ENCODE measurements around the gene THRB. TPM values are rescaled to one million over a fixed set of nuclear protein-coding genes. Genes with fewer than 3 reads are reported as not detected.

Gene THRB
- total and polyA plus RNA-seq, 9 of the 15 experiments (the other 6 are each of a cell fraction or from before 2014, with no cell fraction given): 1.7 to 14.9 (median 6.9) TPM

GRCh38 chr3:24518990-24519367, 24.3 kb upstream of the THRB start:
- ATAC-seq (no peak), DNase-seq (ENCODE audit: extremely low read depth in 1 of 4, low spot score in 3 of 4) (no peak), FAIRE-seq (no peak)
- no peaks in the 10 kb centered on the region for H3K79me2 ChIP-seq (ENCODE audit: control insufficient read depth, insufficient read depth, low read length)
- no peak for TF ChIP-seq TAF1 (IDR thresholded peaks at IDR 0.05; ENCODE audit: control insufficient read depth, extremely low read depth, insufficient read depth, low read length, severe bottlenecking)
- no peak for TF ChIP-seq MITF (IDR thresholded peaks at IDR 0.05)
- peak; percentile 28 to 48; a peak in 1 of 4 replicates for TF ChIP-seq KDM1A (IDR thresholded peaks at IDR 0.05)
- TF ChIP-seq ZNF3 (CRISPR knock-in tag; IDR thresholded peaks at IDR 0.05): no peak
- TF ChIP-seq ARID4B (CRISPR knock-in tag; IDR thresholded peaks at IDR 0.05): no peak
- no peak for TF ChIP-seq HSF4 (CRISPR knock-in tag; IDR thresholded peaks at IDR 0.05; ENCODE audit: borderline replicate concordance)
- TF ChIP-seq ZNF253 (CRISPR knock-in tag; conservative IDR thresholded peaks at IDR 0.05): no peak
- TF ChIP-seq FOXJ3 (CRISPR knock-in tag; IDR thresholded peaks at IDR 0.05): 0 out of 2 replicates have a peak, but pooled peaks have one; percentile 13
- H3K4me3 ChIP-seq: no peak overlapping the region
- H3K4me2 ChIP-seq (ENCODE audit: insufficient read depth, low read length): peak overlapping the region; percentile 81
- no peaks in the 10 kb centered on the region for H3K36me3 ChIP-seq (ENCODE audit: control insufficient read depth, insufficient read depth, low read length)
- peaks cover 26 to 28% of the 10 kb centered on the region in 2 experiments for H3K4me1 ChIP-seq (replicated peaks in 1 of 2; ENCODE audit: control insufficient read depth in 2 of 2, insufficient read depth in 2 of 2, low read length in 2 of 2)
- H3K9me3 ChIP-seq (replicated peaks; ENCODE audit: control insufficient read depth, insufficient read depth, low read depth, low read length): no peaks in the 10 kb centered on the region
- no peaks in the 10 kb centered on the region for H4K20me1 ChIP-seq (replicated peaks; ENCODE audit: control insufficient read depth, insufficient read depth, low read length)
- 28% methylated on average over 4 of the region's 4 CpGs for WGBS (ENCODE audit: insufficient coverage, low coverage, missing lambda C conversion rate)
- in situ Hi-C loops (cut with MboI): no loop called here
- intact Hi-C loops (cut with micrococcal nuclease): no loop called here
- ChIA-PET CTCF (ENCODE audit: low intra/inter-chr PET ratio) (interaction anchor here (0.8 kb wide), 1 partner anchor 22 kb away, joined by 3 read pairs; no protein-coding TSS in a partner anchor), POLR2A (interaction anchor here (0.6 to 1.0 kb wide), 3 partner anchors 13 to 195 kb away, joined by 3 to 5 read pairs (median 3); no protein-coding TSS in a partner anchor)
- H2AFZ ChIP-seq (ENCODE audit: low read depth, low read length): peak overlapping the region; percentile 87
- no peaks in the 10 kb centered on the region for H3K27me3 ChIP-seq (ENCODE audit: control insufficient read depth in 2 of 2, insufficient read depth in 2 of 2, low read length in 2 of 2)
- no peaks in the 10 kb centered on the region for H3K9me1 ChIP-seq (ENCODE audit: control insufficient read depth, insufficient read depth, low read length)
- no peak overlapping the region; the same call in 2 of the 3 replicates for H3K27ac ChIP-seq (ENCODE audit: extremely low read depth, low read depth, low read length)
- 0 out of 4 replicates have a peak overlapping the region, but pooled peaks of 1 of the 2 experiments have one; percentile 51 for H3K9ac ChIP-seq (ENCODE audit: insufficient read depth in 1 of 2, low read depth in 2 of 2, low read length in 2 of 2)
- no TSS peak for BruUV-seq (replicated peaks)

Measured in K562 (cell line).